B cell (primary cell): ENCODE data around the gene C1orf174. TPM values are rescaled to one million over a fixed set of nuclear protein-coding genes. Genes with fewer than 3 reads are reported as not detected.

Source experiments
- ATAC-seq: fragments of 200-7000 bp; cut with Tn5 transposase; one replicate; pipeline ENCODE4 v1.10.0; 2021; ENCODE audit warnings: low read depth, mild to moderate bottlenecking, moderate number of reproducible peaks, moderate library complexity
- CTCF ChIA-PET: fragments of 350-600 bp; sonication (Branson Sonifier 250); formaldehyde crosslinking; loops from one replicate; lab custom pipeline; 2021; ENCODE audit warnings: antibody characterized with exemption, inconsistent platforms; lab: Charles Lee
- POLR2A ChIA-PET: fragments of 350-600 bp; sonication (Branson Sonifier 250); formaldehyde crosslinking; loops from one replicate; lab custom pipeline; 2021; ENCODE audit warnings: antibody characterized with exemption; lab: Charles Lee
- DNase-seq: peaks from one replicate; pipeline ENCODE4 v3.0.0; 2013
- H2AFZ ChIP-seq: 2 replicates; pipeline ENCODE4 v1.6.1; 2012; ENCODE audit warnings: mild to moderate bottlenecking, low read depth, low read length; ENCODE audit not compliant: insufficient read depth, poor library complexity, severe bottlenecking
- H3K27ac ChIP-seq, 2 donors: 1 replicate in 1 of 2; 2 replicates in 1 of 2; pipeline ENCODE4 v1.5.1; 2012 to 2013; ENCODE audit warnings: low read length in 2 of 2, mild to moderate bottlenecking in 2 of 2, moderate library complexity in 1 of 2
- H3K27me3 ChIP-seq, 4 experiments: fragments of 200-600 bp in 1 of 4; sonication (generic) in 1 of 4; replicated peaks in 1 of 4; 1 replicate in 2 of 4; 2 replicates in 2 of 4; pipeline versions ENCODE4 v1.6.1 to v1.7.0; 2013 to 2016; ENCODE audit warnings: low read length in 3 of 4, mild to moderate bottlenecking in 2 of 4, mixed read lengths in 1 of 4, moderate library complexity in 1 of 4; ENCODE audit not compliant: insufficient read depth in 4 of 4, control insufficient read depth in 3 of 4; ENCODE audit errors: control extremely low read depth in 1 of 4
- H3K36me3 ChIP-seq, 2 experiments: replicated peaks in 1 of 2; 1 replicate in 1 of 2; 2 replicates in 1 of 2; pipeline versions ENCODE4 v1.6.1 to v1.7.1; 2013; ENCODE audit warnings: low read length in 1 of 2; ENCODE audit not compliant: insufficient read depth in 2 of 2, control insufficient read depth in 1 of 2; ENCODE audit errors: control extremely low read depth in 1 of 2, extremely low read depth in 1 of 2
- H3K4me1 ChIP-seq, 2 donors: fragments of 200-600 bp in 1 of 2; sonication (generic) in 1 of 2; 1 replicate in 1 of 2; 2 replicates in 1 of 2; pipeline versions ENCODE4 v1.5.1 to v1.6.1; 2013 to 2017; ENCODE audit warnings: low read length in 2 of 2; ENCODE audit not compliant: control insufficient read depth in 2 of 2, insufficient read depth in 2 of 2
- H3K4me2 ChIP-seq: replicated peaks from 2 replicates; pipeline ENCODE3; 2012; ENCODE audit warnings: mild to moderate bottlenecking, low read depth, low read length; ENCODE audit not compliant: poor library complexity, severe bottlenecking
- H3K4me3 ChIP-seq, 5 experiments: fragments of 200-600 bp in 1 of 5; sonication (generic) in 1 of 5; 1 replicate in 3 of 5; 2 replicates in 2 of 5; pipeline versions ENCODE4 v1.5.1 to v1.7.0; 2011 to 2016; ENCODE audit warnings: low read length in 4 of 5, mild to moderate bottlenecking in 4 of 5, low read depth in 2 of 5, control low read depth in 1 of 5, moderate library complexity in 1 of 5; ENCODE audit not compliant: insufficient read depth in 1 of 5; ENCODE audit errors: control extremely low read depth in 1 of 5, extremely low read depth in 1 of 5
- H3K79me2 ChIP-seq: fragments of 200-600 bp; sonication (generic); one replicate; pipeline ENCODE4 v1.6.0; 2016; ENCODE audit warnings: low read length; ENCODE audit not compliant: control insufficient read depth, insufficient read depth
- H3K9ac ChIP-seq: fragments of 200-600 bp; sonication (generic); 2 replicates; pipeline ENCODE4 v1.6.1; 2017; ENCODE audit warnings: mild to moderate bottlenecking, low read length, moderate library complexity
- H3K9me3 ChIP-seq, 3 donors: one replicate each; pipeline versions ENCODE4 v1.6.1 to v1.7.1; 2013; ENCODE audit warnings: low read length in 2 of 3; ENCODE audit not compliant: control insufficient read depth in 2 of 3, insufficient read depth in 1 of 3; ENCODE audit errors: control extremely low read depth in 1 of 3
- H4K20me1 ChIP-seq: 2 replicates; pipeline ENCODE4 v1.6.0; 2012; ENCODE audit warnings: mild to moderate bottlenecking, low read length; ENCODE audit not compliant: insufficient read depth, control insufficient read depth, poor library complexity, severe bottlenecking
- H3K27ac Mint-ChIP-seq: one replicate; pipeline ENCODE4 v1.8.0; 2021; ENCODE audit warnings: mixed read lengths
- H3K27me3 Mint-ChIP-seq: one replicate; pipeline ENCODE4 v1.8.0; 2021; ENCODE audit warnings: mixed read lengths
- H3K4me1 Mint-ChIP-seq: one replicate; pipeline ENCODE4 v1.8.0; 2021; ENCODE audit warnings: mixed read lengths
- H3K4me3 Mint-ChIP-seq: one replicate; pipeline ENCODE4 v1.8.0; 2021; ENCODE audit warnings: mixed read lengths
- H3K9me3 Mint-ChIP-seq: one replicate; pipeline ENCODE4 v1.8.0; 2022; ENCODE audit warnings: mixed read lengths; ENCODE audit not compliant: insufficient read depth
- EZH2 ChIP-seq: IDR thresholded peaks from 2 replicates; pipeline ENCODE4 v1.6.1; 2012; ENCODE audit warnings: borderline replicate concordance, low read depth, mild to moderate bottlenecking, moderate library complexity, low read length; ENCODE audit not compliant: insufficient read depth, poor library complexity, severe bottlenecking
- WGBS: methylation state at CpG from one replicate; pipeline ENCODE4 v1.1.5; 2013; ENCODE audit warnings: missing lambda C conversion rate; ENCODE audit not compliant: insufficient coverage; 5-methylcytosine and 5-hydroxymethylcytosine counted together
- intact Hi-C: fragments of 100-400 bp; cut with micrococcal nuclease; formaldehyde crosslinking; loops from one replicate; pipeline ENCODE4 v1.10.0; 2022
- polyA plus RNA-seq: library from polyadenylated mRNA; depleted of rRNA; stranded (reverse); fragments of >200 nt; gene quantifications from 2 replicates; pipeline ENCODE4 v1.2.3, GENCODE V29; 2012
- total RNA-seq, 2 donors: library from RNA; stranded (reverse); fragments of 120-200 nt in 1 of 2; gene quantifications; 1 replicate in 1 of 2; 2 replicates in 1 of 2; pipeline versions ENCODE4 v1.2.3 to v1.2.4, GENCODE V29; 2013 to 2022
- TF ChIP-seq, protein P1 (sequence below): fragments of 200-600 bp; IDR thresholded peaks from one replicate; pipeline ENCODE4 v1.8.0; 2022; ENCODE audit warnings: antibody characterized with exemption, mild to moderate bottlenecking

Gene C1orf174
- total and polyA plus RNA-seq, 2 donors (not counting 1 experiment from before 2014, with no cell fraction given), result 33.2 to 49.8 TPM

GRCh38 chr1:3852091-3852490 lies 48.0 kb downstream of the C1orf174 start:
- Mint-ChIP-seq H3K27me3 (no peaks in the 10 kb centered on the region), H3K27ac (no peak overlapping the region), H3K4me3 (no peak overlapping the region), H3K9me3 (no peaks in the 10 kb centered on the region), H3K4me1 (peaks cover 16% of the 10 kb centered on the region)
- Histone ChIP-seq H3K4me3 (no peak overlapping the region), H3K79me2 (peaks cover 35% of the 10 kb centered on the region), H3K27ac (no peak overlapping the region), H3K4me1 (peaks cover 10 to 13% of the 10 kb centered on the region in 2 donors), H3K9me3 (no peaks in the 10 kb centered on the region), H4K20me1 (peaks cover 40% of the 10 kb centered on the region), H3K4me2 (no peak overlapping the region), H3K9ac (no peak overlapping the region), H3K36me3 (peaks cover 3 to 29% of the 10 kb centered on the region in 2 experiments), H2AFZ (no peak overlapping the region), H3K27me3 (no peaks in the 10 kb centered on the region)
- no peak for TF ChIP-seq EZH2
- TF ChIP-seq, protein P1, sequence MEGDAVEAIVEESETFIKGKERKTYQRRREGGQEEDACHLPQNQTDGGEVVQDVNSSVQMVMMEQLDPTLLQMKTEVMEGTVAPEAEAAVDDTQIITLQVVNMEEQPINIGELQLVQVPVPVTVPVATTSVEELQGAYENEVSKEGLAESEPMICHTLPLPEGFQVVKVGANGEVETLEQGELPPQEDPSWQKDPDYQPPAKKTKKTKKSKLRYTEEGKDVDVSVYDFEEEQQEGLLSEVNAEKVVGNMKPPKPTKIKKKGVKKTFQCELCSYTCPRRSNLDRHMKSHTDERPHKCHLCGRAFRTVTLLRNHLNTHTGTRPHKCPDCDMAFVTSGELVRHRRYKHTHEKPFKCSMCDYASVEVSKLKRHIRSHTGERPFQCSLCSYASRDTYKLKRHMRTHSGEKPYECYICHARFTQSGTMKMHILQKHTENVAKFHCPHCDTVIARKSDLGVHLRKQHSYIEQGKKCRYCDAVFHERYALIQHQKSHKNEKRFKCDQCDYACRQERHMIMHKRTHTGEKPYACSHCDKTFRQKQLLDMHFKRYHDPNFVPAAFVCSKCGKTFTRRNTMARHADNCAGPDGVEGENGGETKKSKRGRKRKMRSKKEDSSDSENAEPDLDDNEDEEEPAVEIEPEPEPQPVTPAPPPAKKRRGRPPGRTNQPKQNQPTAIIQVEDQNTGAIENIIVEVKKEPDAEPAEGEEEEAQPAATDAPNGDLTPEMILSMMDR, result no peak
- CTCF ChIA-PET, result no interaction called here
- 91% methylated on average over 7 of the region's 12 CpGs for WGBS
- intact Hi-C loops, result loop anchor here (10.0 kb wide), 1 partner anchor 227 kb away; the partner anchor contains the start of gene TPRG1L
- DNase-seq (no peak), ATAC-seq (no peak)
- POLR2A ChIA-PET, result no interaction called here

DNA sequence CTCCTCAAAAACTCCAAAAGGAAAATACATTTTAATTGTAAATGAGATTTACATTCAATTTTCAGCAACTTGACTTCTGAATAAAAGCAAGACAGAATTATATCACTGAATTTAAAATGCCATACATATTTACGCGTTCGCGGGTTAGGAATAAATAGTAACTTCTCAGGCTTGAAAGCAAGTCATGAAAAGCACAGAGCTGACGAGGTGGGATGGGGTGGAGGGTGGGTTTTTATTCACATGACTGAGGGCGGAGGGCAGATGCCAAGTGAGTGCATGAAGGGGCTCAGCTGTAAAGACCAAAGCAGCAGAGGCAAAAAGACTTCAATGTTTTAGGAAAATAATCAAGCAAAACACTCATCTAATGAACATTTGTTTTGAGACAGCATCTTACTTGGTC lies 48.8 kb downstream of the C1orf174 start:
- H3K9me3 ChIP-seq, result no peaks in the 10 kb centered on the region
- CTCF ChIA-PET, result no interaction called here
- no peak overlapping the region for H3K9ac ChIP-seq
- DNase-seq (no peak), ATAC-seq (no peak)
- H3K27ac ChIP-seq, result no peak overlapping the region
- peaks cover 14% of the 10 kb centered on the region for H3K4me1 Mint-ChIP-seq
- H2AFZ ChIP-seq, result no peak overlapping the region
- peaks cover 3 to 37% of the 10 kb centered on the region in 2 experiments for H3K36me3 ChIP-seq
- POLR2A ChIA-PET, result no interaction called here
- no peaks in the 10 kb centered on the region for H3K27me3 ChIP-seq
- no peak overlapping the region for H3K4me3 Mint-ChIP-seq
- peaks cover 8 to 11% of the 10 kb centered on the region in 2 donors for H3K4me1 ChIP-seq
- H3K4me3 ChIP-seq, result no peak overlapping the region
- WGBS, result 83% methylated on average over 1 of the region's 6 CpGs
- intact Hi-C loops, result loop anchor here (10.0 kb wide), 1 partner anchor 226 kb away; the partner anchor contains the start of gene TPRG1L
- H3K27me3 Mint-ChIP-seq, result no peaks in the 10 kb centered on the region
- no peak overlapping the region for H3K27ac Mint-ChIP-seq
- no peaks in the 10 kb centered on the region for H3K9me3 Mint-ChIP-seq
- H3K4me2 ChIP-seq, result no peak overlapping the region
- H4K20me1 ChIP-seq, result peaks cover 38% of the 10 kb centered on the region
- TF ChIP-seq, protein P1, result no peak
- no peak for TF ChIP-seq EZH2
- peaks cover 32% of the 10 kb centered on the region for H3K79me2 ChIP-seq
